Loucy (cell line): ENCODE measurements around the gene ADARB2.

ENCODE experiments used
- EZH2phosphoT487 ChIP-seq: fragments of 200-600 bp; IDR thresholded peaks from 2 replicates; pipeline ENCODE4 v1.6.1; 2018; ENCODE audit warnings: antibody characterized with exemption, mild to moderate bottlenecking, moderate library complexity, borderline replicate concordance
- TF ChIP-seq, protein P1 (sequence below): fragments of 200-600 bp; sonication (generic); conservative IDR thresholded peaks from 2 replicates; pipeline ENCODE4 v1.5.1; 2014; ENCODE audit warnings: mild to moderate bottlenecking, antibody characterized with exemption, low read length

DNA sequence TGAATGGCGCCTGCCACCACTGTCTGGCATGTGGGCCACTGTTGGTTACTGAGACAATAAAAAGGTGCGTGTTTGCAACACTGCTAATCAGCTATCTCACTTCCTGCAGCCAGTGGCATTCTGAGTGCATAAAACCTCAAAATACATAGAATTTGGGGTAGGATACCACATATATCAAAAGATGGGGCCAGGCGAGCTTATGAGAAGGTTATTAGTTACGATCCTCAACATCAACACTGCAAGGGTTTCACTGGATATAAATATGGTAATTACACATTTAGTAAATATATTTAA lies 480.9 kb downstream of the ADARB2 start:
- TF ChIP-seq, protein P1, sequence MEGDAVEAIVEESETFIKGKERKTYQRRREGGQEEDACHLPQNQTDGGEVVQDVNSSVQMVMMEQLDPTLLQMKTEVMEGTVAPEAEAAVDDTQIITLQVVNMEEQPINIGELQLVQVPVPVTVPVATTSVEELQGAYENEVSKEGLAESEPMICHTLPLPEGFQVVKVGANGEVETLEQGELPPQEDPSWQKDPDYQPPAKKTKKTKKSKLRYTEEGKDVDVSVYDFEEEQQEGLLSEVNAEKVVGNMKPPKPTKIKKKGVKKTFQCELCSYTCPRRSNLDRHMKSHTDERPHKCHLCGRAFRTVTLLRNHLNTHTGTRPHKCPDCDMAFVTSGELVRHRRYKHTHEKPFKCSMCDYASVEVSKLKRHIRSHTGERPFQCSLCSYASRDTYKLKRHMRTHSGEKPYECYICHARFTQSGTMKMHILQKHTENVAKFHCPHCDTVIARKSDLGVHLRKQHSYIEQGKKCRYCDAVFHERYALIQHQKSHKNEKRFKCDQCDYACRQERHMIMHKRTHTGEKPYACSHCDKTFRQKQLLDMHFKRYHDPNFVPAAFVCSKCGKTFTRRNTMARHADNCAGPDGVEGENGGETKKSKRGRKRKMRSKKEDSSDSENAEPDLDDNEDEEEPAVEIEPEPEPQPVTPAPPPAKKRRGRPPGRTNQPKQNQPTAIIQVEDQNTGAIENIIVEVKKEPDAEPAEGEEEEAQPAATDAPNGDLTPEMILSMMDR = no peak
- TF ChIP-seq EZH2phosphoT487 = peak; percentile 51; the same call in 1 of the 2 replicates
